Activated CD8-positive, alpha-beta memory T cell treated with anti-CD3 and anti-CD28 coated beads, Interleukin-2, amount 50 U/mL, for 4 hours (primary cell): ENCODE data around the gene TRERF1.

ENCODE experiments used
- DNase-seq: peaks from one replicate; pipeline ENCODE4 v3.0.0-alpha.2; 2020

The TRERF1 gene

GRCh38 chr6:42175860-42176259, 275.9 kb downstream of the TRERF1 start:
- no peak for DNase-seq
